Measurements from ENCODE around the gene TMA7. TPM values are rescaled to one million over a fixed set of nuclear protein-coding genes. Genes with fewer than 3 reads are reported as not detected.

The TMA7 gene
- total and polyA plus RNA-seq, 4 donors, result 75.2 to 241 (median 113) TPM

DNA sequence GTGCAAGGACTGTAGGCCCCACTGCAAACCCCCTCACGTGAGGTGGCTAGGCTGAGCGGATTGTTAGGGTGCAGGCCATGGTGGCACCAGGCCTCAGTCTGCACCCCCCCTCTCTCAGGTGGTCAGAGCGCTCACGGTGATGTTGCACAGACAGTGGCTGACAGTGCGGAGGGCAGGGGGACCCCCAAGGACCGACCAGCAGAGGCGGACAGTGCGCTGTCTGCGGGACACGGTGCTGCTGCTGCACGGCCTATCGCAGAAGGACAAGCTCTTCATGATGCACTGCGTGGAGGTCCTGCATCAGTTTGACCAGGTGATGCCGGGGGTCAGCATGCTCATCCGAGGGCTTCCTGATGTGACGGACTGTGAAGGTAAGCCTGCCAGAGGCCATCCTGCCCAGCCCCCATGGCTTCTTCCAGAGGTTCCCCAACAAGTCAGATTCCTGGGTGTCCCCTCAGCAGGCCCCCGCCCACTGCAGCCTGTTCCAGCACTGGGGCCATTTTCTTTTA is 24.7 kb downstream of the TMA7 start:
- H3K9me3 ChIP-seq (ENCODE audit: control insufficient read depth in 4 of 4, low read length in 3 of 4), result no peaks in the 10 kb centered on the region
- peak overlapping the region; percentile 92 to 95 for H3K27ac ChIP-seq (ENCODE audit: low read depth in 1 of 2, low read length in 2 of 2)
- DNase-seq (ENCODE audit: low spot score), result no peak
- 97% methylated on average over 17 of the region's 17 CpGs for WGBS
- no peaks in the 10 kb centered on the region for H3K27me3 ChIP-seq (ENCODE audit: control insufficient read depth in 4 of 4, insufficient read depth in 4 of 4, low read length in 3 of 4)
- TF ChIP-seq, protein P1, sequence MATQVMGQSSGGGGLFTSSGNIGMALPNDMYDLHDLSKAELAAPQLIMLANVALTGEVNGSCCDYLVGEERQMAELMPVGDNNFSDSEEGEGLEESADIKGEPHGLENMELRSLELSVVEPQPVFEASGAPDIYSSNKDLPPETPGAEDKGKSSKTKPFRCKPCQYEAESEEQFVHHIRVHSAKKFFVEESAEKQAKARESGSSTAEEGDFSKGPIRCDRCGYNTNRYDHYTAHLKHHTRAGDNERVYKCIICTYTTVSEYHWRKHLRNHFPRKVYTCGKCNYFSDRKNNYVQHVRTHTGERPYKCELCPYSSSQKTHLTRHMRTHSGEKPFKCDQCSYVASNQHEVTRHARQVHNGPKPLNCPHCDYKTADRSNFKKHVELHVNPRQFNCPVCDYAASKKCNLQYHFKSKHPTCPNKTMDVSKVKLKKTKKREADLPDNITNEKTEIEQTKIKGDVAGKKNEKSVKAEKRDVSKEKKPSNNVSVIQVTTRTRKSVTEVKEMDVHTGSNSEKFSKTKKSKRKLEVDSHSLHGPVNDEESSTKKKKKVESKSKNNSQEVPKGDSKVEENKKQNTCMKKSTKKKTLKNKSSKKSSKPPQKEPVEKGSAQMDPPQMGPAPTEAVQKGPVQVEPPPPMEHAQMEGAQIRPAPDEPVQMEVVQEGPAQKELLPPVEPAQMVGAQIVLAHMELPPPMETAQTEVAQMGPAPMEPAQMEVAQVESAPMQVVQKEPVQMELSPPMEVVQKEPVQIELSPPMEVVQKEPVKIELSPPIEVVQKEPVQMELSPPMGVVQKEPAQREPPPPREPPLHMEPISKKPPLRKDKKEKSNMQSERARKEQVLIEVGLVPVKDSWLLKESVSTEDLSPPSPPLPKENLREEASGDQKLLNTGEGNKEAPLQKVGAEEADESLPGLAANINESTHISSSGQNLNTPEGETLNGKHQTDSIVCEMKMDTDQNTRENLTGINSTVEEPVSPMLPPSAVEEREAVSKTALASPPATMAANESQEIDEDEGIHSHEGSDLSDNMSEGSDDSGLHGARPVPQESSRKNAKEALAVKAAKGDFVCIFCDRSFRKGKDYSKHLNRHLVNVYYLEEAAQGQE (IDR thresholded peaks at IDR 0.05), result no peak
- TF ChIP-seq RAD21 (IDR thresholded peaks at IDR 0.05) (no peak), JUND (IDR thresholded peaks at IDR 0.05) (no peak), NR2F2 (IDR thresholded peaks at IDR 0.05) (no peak), RXRA (IDR thresholded peaks at IDR 0.05) (no peak), EGR1 (IDR thresholded peaks at IDR 0.05; ENCODE audit: low read depth in 2 of 2) (no peak), HNF4A (conservative IDR thresholded peaks at IDR 0.05) (no peak), HNF4G (IDR thresholded peaks at IDR 0.05) (no peak), YY1 (IDR thresholded peaks at IDR 0.05) (no peak), FOXA1 (IDR thresholded peaks at IDR 0.05) (no peak), GABPA (IDR thresholded peaks at IDR 0.05 in 1 of 2, conservative IDR thresholded peaks at IDR 0.05 in 1 of 2) (no peak), FOXA2 (IDR thresholded peaks at IDR 0.05) (no peak)
- TF ChIP-seq, protein P2, sequence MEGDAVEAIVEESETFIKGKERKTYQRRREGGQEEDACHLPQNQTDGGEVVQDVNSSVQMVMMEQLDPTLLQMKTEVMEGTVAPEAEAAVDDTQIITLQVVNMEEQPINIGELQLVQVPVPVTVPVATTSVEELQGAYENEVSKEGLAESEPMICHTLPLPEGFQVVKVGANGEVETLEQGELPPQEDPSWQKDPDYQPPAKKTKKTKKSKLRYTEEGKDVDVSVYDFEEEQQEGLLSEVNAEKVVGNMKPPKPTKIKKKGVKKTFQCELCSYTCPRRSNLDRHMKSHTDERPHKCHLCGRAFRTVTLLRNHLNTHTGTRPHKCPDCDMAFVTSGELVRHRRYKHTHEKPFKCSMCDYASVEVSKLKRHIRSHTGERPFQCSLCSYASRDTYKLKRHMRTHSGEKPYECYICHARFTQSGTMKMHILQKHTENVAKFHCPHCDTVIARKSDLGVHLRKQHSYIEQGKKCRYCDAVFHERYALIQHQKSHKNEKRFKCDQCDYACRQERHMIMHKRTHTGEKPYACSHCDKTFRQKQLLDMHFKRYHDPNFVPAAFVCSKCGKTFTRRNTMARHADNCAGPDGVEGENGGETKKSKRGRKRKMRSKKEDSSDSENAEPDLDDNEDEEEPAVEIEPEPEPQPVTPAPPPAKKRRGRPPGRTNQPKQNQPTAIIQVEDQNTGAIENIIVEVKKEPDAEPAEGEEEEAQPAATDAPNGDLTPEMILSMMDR (IDR thresholded peaks at IDR 0.05; ENCODE audit: low read depth, low read length, missing input control), result no peak
- TF ChIP-seq, protein P3, sequence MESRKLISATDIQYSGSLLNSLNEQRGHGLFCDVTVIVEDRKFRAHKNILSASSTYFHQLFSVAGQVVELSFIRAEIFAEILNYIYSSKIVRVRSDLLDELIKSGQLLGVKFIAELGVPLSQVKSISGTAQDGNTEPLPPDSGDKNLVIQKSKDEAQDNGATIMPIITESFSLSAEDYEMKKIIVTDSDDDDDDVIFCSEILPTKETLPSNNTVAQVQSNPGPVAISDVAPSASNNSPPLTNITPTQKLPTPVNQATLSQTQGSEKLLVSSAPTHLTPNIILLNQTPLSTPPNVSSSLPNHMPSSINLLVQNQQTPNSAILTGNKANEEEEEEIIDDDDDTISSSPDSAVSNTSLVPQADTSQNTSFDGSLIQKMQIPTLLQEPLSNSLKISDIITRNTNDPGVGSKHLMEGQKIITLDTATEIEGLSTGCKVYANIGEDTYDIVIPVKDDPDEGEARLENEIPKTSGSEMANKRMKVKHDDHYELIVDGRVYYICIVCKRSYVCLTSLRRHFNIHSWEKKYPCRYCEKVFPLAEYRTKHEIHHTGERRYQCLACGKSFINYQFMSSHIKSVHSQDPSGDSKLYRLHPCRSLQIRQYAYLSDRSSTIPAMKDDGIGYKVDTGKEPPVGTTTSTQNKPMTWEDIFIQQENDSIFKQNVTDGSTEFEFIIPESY (IDR thresholded peaks at IDR 0.05), result no peak
- TF ChIP-seq, protein P4, sequence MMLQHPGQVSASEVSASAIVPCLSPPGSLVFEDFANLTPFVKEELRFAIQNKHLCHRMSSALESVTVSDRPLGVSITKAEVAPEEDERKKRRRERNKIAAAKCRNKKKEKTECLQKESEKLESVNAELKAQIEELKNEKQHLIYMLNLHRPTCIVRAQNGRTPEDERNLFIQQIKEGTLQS (IDR thresholded peaks at IDR 0.05), result no peak
- TF ChIP-seq, protein P5, sequence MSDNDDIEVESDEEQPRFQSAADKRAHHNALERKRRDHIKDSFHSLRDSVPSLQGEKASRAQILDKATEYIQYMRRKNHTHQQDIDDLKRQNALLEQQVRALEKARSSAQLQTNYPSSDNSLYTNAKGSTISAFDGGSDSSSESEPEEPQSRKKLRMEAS (IDR thresholded peaks at IDR 0.05), result no peak
- H3K4me3 ChIP-seq (ENCODE audit: low read depth in 1 of 3, low read length in 3 of 3), result no peak overlapping the region
- H3K4me1 ChIP-seq (ENCODE audit: control insufficient read depth in 4 of 4, insufficient read depth in 4 of 4, low read length in 3 of 4), result peaks cover 15 to 48% (median 37%) of the 10 kb centered on the region in 4 donors
- H3K9ac ChIP-seq (ENCODE audit: low read depth in 1 of 2, low read length in 2 of 2), result no peak overlapping the region
- H3K36me3 ChIP-seq (ENCODE audit: control insufficient read depth in 4 of 4, insufficient read depth in 3 of 4, low read depth in 1 of 4, low read length in 3 of 4), result peaks cover 5 to 21% (median 16%) of the 10 kb centered on the region in 4 donors

DNA sequence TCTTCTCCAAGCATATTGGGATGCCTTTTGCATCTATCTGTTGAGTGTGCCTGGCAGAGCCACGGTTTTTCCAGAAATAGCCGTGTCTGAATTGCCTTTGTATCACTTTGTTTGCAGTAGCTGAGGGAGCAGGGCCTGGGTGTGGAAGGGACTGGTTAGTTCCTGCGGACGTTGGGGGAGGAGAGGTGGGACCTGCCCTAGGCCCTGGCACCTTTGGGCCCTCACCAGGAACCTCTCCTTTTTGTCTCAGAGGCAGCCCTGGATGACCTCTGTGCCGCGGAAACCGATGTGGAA is 25.1 kb downstream of the TMA7 start:
- DNase-seq (ENCODE audit: low spot score), result no peak
- Histone ChIP-seq H3K36me3 (ENCODE audit: control insufficient read depth in 4 of 4, insufficient read depth in 3 of 4, low read depth in 1 of 4, low read length in 3 of 4) (peaks cover 3 to 17% (median 13%) of the 10 kb centered on the region in 4 donors), H3K9me3 (ENCODE audit: control insufficient read depth in 4 of 4, low read length in 3 of 4) (no peaks in the 10 kb centered on the region), H3K27me3 (ENCODE audit: control insufficient read depth in 4 of 4, insufficient read depth in 4 of 4, low read length in 3 of 4) (no peaks in the 10 kb centered on the region), H3K9ac (ENCODE audit: low read depth in 1 of 2, low read length in 2 of 2) (no peak overlapping the region), H3K4me3 (ENCODE audit: low read depth in 1 of 3, low read length in 3 of 3) (no peak overlapping the region), H3K27ac (ENCODE audit: low read depth in 1 of 2, low read length in 2 of 2) (peak overlapping the region; percentile 92 to 95), H3K4me1 (ENCODE audit: control insufficient read depth in 4 of 4, insufficient read depth in 4 of 4, low read length in 3 of 4) (peaks cover 15 to 52% (median 41%) of the 10 kb centered on the region in 4 donors)
- TF ChIP-seq, protein P4 (IDR thresholded peaks at IDR 0.05), result no peak
- TF ChIP-seq GABPA (IDR thresholded peaks at IDR 0.05 in 1 of 2, conservative IDR thresholded peaks at IDR 0.05 in 1 of 2) (no peak), RXRA (IDR thresholded peaks at IDR 0.05) (no peak), TAF1 (conservative IDR thresholded peaks at IDR 0.05) (no peak), FOXA1 (IDR thresholded peaks at IDR 0.05) (no peak), SP1 (IDR thresholded peaks at IDR 0.05) (no peak), NR2F2 (IDR thresholded peaks at IDR 0.05) (no peak), JUND (IDR thresholded peaks at IDR 0.05) (no peak)
- TF ChIP-seq, protein P3 (IDR thresholded peaks at IDR 0.05), result no peak
- WGBS, result 20% methylated on average over 7 of the region's 7 CpGs

Measured in liver (tissue), 9 donors.